GM21526 (cell line): ENCODE results near the gene TRIM7.
"Not testable (repeated sequence)": the region's sequence is repeated elsewhere in the genome, so short reads cannot be mapped to it uniquely, and the experiment has no call there.

ENCODE experiments used
- ATAC-seq: cut with Tn5 transposase; IDR thresholded peaks from one replicate; pipeline ENCODE4 v1.9.1; 2021; ENCODE audit warnings: moderate library complexity; ENCODE audit not compliant: unreplicated experiment, low FRiP score

The TRIM7 gene

DNA sequence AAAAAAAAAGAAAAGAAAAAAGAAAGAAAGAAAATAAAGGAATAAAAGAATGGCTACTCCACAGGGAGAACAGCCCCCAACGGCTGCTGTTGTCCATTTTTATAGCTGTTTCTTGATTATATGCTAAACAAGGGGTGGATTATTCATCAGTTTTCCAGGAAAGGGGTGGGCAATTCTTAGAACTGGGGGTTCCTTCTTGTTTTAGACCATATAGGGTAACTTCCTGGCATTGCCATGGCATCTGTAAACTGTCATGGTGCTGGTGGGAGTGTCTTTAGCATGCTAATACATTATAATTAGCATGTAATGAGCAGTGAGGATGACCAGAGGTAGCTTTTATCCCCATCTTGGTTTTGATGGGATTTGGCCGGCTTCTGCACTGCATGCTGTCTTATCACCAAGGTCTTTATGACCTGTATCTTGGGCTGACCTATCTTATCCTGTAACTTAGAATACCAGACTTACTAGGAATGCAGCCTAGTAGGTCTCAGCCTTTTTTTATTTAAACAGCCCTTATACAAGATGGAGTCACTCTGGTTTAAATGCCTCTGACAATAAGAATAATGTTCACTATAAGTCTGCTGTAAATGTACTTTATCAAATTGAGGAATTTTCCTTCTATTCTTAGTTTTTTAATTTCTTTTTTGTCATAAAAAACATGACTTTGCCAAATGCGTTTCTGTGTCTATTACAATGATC lies 28.6 kb downstream of the TRIM7 start:
- no peak for ATAC-seq

DNA sequence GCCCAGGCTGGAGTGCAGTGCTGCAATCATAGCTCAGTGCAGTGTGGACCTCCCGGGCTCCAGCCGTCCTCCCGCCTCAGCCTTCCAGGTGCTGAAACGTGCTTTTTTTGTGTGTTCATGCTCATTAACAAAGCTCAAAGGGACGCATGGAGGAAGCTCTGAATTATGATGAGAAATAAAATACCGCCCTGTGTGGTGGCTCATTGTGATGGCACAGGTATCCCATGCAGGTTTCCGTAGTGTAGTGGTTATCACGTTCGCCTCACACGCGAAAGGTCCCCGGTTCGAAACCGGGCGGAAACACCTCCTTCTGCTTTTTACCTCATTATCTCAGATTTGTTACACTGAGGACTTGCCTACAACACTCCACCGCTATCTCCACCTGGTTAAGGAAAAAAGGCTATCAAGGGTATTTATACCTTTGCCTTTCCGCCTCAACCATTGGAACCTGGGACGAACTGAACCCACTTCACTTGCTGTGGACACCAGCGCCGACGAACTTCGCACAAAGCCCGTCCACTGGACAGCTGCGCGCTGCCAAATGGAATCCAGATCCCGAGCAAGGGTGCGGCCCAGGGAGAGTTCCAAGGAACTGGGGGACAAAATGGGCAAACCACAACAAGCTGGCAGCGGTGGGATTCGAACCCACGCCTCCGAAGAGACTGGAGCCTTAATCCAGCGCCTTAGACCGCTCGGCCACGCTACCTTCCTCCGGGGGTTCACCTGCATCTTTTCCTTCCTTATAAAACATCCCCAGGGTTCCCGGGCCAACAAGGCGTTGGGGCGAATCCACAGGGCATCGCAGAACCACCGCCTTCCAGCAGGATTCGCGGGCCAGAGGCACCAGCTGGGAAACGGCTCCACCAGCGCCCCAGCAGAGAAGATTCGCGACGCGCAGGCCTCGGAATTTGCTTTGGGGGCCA lies 31.3 kb downstream of the TRIM7 start:
- ATAC-seq, result peak; percentile 40

DNA sequence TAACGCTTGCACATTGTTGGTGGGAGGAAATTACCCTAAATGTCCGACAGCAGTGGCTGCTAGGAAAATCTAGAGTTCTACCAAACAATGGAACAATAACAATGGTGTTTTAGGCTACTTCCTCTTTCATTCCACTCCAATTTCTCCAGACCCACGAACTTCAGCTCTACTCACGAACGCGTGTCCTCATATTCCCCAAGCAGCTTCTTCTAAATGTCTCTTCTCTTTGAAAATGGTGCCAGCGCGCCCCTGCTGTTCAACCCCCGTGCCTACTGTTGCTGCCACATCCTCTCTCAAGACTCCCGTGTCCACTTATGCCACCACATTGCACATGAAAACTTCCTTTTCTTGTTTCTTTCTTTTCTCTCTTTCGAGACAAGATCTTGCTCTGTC lies 32.0 kb downstream of the TRIM7 start:
- ATAC-seq, result peak; percentile 36

DNA sequence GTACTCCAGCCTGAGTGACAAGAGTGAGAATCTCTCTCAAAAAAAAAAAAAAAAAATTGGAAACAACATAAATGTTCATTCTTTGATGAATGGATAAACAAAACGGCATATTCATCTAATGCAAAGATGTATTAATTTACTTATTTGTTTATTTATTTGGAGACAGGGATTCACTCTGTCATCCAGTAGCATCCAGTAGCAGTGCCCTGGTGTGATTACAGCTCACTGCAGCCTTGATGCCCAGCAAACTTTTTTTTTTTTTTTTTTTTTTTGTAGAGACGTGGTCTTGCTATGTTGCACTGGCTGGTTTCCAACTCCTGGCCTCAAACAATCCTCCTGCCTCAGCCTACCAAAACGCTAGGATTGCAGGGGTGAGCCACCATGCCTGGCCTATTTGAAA lies 33.2 kb downstream of the TRIM7 start:
- no peak for ATAC-seq

DNA sequence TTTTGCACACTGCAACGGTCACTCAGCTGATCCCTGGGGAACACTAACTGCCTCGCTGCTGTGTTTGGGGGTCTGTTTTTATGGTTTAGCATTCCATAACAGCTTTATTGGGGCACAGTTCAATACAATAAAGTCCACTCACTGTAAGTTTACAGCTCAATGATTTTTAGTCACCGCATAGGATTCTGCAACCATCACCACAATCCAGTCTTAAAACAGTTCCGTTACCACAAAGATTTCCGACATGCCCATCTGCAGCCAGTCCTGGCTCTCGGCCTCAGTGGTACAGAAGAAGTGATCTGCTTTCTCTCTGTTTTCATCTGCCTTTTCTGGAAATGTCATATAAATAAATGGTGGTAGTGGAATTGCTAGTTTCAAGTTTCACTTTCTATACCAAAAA lies 34.0 kb downstream of the TRIM7 start:
- no peak for ATAC-seq

DNA sequence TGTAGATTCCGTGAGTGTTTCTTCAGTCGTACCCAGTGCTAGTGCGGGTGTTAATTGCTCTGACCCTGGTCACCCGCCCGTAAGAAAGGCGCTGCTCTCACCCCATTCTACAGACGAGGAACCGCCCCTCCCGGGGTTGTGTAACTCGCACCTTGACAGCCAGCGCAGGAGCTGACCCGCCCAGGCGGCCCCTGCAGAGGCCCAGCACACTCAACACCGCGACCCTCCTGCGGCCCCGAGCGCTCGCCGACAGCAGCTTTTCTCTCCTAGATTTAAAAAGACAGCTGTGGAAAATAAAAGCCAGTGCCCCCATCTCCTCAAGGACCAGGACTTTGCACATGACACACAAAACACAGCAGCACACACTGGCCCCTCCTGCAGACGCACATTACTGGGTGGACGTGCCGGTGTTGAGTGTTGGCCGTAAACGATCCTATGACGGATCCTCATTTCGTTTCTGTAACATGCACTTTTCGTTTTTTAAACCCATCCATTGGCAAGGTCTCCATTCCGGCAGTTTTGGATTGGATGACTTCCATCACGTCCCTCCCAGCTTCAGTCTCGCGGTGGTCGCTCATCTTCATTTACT lies 34.7 kb downstream of the TRIM7 start:
- ATAC-seq, result no peak

DNA sequence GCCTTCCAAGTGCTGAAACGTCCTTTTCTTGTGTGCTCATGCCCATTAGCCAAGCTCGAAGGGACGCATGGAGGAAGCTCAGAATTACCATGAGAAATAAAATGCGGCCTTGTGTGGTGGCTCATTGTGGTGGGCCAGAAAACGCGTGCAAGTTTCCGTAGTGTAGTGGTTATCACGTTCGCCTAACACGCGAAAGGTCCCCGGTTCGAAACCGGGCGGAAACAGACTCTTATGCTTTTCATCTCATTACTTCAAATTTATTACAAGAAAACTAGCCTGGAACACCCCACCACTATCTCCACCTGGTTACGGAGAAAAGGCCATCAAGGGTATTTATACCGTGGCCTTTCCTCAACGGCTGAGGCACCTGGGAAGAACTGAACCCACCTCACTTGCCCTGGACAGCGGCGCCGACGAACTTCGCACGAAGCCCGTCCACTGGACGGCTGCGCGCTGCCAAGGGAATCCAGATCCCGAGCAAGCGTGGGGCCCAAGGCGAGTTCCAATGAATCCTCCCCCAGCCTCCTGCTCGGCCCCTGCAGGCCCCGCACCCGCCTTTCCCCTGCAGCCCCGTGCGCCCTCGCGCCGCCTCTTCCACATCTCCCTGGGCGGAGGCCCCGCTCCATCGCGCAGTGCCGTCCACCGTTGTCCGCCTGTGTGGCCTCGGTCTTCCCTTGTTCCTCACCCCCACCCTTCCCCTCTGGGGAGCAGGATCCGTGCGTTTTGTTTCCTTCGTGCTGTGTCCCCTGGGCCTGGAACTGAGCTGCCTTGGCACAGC lies 35.3 kb downstream of the TRIM7 start:
- not testable (repeated sequence) for ATAC-seq

DNA sequence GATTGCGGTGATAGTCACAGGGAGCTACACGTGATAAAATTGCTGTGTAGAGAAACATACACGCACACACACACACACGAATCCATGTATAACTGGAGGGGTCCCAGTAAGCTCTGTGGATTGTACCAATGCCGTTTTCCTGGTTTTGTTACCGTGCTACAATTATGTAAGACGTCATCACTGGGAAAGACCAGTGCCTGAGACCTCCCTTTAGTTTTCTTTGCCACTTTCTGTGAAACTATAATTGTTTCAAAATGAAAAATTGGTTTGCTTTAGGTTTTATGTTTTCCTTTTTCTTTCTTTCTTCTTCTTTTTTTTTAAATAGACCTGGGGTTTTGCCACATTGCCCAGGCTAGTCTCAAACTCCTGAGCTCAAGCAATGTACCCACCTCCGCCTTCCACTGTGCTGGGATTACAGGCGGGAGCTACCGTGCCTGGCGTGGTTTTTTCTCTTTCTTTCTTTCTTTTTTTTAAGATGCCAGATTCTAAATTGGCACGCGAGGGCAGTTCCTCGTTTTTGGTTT lies 36.3 kb downstream of the TRIM7 start:
- ATAC-seq, result no peak

DNA sequence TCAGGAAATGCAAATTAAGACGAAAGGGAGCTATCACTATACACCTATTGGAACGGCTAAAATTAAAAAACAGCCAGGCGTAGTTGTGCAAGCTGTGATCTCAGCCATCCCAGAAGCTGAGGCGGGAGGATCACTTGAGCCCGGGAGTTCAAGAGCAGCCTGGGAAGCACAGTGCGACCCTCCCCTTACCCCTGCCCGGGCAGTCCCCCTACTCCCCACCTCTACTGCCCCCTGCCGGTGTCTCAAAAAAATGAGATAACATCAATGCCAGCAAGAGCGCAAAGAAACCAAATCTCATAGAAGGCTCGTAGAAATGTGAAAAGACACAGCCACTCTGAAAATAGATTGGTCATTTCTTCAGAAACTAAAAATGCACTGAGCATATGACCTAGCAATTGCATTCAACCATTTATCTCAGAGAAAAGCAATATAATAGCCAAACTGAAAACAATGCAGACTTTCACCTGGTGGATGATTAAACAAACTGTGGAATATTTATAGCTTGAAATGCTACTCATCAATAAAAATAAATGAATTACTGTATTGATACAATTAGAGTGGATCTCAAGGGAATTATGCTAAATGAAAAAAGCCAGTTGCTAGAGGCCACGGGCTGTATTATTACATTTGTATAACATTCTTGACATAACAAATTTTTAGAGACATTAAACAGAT lies 37.0 kb downstream of the TRIM7 start:
- no peak for ATAC-seq

DNA sequence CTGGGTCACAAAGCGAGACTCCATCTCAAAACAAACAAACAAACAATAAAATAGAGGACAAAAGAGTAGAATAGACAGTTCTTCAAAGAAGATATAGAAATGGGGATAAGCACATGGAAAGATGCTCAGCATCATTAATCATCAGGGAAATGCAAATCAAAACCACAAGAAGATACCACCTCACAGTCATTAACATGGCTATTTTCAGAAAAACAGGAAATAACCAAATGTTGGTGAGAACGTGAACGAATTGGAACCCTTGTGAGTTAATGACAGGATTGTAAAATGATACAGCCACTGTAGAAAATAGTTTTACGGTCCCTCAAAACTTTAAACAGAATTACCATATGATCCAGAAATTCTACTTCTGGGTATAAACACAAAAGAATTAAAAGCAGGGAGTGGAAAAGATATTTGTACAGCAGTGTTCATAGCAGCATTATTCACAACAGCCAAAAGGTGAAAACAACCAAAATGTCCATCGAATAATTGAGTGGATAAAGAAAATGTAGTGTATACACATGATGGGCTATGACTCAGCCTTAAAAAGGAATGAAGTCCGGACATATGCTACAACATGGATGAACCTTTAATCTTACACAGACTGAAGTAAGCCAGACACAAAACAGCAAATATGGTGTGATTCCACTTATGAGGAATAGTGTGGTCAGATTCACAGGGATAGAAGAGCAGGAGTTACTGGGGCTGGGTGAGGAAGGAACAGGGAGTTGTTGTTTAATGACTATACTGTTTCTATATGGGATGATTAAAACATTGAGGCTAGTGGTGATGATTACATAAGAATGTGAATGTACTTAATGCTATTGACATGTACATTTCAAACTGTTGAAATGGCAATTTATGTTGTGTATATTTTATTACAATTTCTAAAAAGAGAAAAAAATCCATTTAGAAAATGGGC lies 37.9 kb downstream of the TRIM7 start:
- no peak for ATAC-seq

DNA sequence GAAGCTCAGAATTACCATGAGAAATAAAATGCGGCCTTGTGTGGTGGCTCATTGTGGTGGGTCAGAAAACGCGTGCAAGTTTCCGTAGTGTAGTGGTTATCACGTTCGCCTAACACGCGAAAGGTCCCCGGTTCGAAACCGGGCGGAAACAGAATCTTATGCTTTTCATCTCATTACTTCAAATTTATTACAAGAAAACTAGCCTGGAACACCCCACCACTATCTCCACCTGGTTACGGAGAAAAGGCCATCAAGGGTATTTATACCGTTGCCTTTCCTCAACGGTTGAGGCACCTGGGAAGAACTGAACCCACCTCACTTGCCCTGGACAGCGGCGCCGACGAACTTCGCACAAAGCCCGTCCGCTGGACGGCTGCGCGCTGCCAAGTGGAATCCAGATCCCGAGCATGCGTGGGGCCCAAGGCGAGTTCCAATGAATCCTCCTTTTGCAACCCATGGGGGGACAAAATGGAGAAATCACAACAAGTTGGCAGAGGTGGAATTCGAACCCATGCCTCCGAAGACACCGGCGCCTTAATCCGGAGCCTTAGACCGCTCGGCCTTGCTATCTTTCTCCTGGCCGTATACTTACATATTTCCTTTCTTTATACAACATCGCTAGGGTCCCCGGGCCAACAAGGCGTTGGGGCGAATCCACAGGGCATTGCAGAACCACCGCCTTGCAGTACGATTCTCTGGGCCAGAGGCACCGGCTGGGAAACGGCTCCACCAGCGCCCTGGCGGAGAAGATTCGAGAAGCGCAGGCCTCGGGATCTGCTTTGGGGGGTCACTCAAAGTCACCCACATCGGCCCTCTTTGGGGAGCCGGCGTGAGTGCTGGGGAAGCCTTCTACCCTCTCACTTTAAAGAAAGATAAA lies 40.7 kb downstream of the TRIM7 start:
- ATAC-seq, result no peak

DNA sequence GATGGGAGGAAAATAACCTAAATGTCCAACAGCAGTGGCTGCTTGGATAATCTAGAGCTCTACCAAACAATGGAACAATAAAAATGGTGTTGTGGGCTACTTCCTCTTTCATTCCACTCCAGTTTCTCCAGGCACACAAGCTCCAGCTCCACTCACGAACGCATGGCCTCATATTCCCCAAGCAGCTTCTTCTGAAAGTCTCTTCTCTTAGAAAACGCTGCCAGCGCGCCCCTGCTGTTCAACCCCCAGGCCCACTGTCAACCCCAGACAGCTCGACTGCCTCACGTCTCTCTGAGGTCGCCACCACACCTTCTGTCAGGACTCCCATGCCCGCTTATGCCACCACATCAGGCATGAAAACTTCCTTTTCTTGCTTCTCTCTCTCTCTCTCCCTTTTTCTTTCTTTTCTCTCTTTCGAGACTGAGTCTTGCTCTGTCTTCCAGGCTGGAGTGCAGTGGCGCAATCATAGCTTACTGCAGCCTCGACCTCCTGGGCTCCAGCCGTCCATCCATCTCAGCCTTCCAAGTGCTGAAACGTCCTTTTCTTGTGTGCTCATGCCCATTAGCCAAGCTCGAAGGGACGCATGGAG lies 41.4 kb downstream of the TRIM7 start:
- ATAC-seq, result no peak

DNA sequence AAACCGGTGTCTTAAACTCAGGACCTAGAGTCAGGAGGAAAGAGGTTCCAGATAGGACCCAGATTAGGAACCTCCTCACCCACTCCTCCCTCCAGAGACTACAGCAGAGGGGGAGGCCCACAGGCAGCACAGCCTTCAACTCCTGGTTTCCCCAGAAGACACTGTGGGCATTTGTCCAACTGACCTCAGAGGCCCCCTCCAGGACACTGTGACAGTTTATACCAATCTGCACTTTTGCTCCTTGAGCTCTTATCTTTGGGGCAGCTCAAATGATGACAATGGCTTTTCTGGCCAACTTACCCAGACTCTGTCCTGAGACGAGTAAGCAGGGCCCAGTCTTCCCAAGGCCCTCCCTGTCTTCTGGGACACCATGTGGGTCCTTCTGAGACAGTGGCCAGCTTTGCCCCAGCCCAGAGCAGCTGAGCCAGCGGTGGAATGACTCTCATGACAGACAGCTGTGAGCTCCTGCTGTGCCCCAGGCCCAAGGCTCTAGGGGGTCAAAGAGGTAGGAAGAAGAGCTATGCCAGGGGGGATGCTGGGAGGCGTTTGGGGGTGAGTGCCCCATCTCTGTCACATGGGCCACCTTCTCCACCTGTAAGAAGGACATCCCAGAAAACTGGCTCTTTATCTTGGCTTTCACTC lies 43.3 kb downstream of the TRIM7 start:
- no peak for ATAC-seq

DNA sequence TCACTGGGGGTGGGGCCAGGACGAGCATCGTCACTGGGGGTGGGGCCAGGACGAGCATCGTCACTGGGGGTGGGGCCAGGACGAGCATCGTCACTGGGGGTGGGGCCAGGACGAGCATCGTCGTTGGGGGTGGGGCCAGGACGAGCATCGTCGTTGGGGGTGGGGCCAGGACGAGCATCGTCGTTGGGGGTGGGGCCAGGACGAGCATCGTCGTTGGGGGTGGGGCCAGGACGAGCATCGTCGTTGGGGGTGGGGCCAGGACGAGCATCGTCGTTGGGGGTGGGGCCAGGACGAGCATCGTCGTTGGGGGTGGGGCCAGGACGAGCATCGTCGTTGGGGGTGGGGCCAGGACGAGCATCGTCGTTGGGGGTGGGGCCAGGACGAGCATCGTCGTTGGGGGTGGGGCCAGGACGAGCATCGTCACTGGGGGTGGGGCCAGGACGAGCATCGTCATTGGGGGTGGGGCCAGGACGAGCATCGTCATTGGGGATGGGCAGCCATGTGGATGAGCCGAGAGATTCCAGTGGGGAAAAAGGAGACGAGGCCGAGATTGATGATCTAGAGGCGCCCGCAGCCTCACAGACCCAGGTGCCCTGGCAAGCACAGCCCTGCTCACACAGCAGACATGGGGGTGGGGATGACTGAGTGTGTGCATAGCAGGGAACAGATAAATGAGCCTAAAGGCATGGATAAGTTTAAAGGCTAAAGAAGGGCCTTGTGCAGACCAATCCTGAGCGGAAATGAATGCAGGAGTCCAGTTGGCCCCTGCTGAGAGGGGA lies 44.1 kb downstream of the TRIM7 start:
- ATAC-seq, result not testable (repeated sequence)

DNA sequence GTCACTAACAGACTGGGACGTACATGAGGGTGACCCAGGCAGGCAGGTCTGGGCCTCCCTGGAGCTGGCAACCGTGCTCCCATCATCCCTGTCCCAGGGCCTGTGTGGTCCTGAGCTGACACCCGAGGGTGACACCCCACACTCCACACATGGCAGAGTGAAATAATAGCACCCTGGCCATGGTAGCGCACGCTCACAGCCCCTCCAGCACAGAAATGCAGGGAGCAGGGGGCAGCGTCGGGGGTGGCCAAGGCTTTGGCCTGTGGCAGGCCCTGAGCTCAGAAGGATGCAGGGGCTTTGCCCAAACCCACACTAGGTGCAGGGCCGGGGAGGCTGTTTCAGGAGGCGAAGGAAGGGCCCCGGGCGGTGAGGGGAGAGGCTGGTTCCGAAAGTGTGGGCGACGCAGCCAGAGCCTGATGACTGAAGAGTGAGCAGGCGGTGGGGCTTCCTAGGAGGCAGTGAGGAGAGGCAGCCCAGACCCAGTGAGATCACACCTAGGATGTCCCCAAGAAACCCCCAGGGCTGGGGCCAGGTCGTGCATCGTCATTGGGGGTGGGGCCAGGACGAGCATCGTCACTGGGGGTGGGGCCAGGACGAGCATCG lies 44.7 kb downstream of the TRIM7 start:
- ATAC-seq, result peak; percentile 41
